Cardiac fibroblast (primary cell): Measurements from ENCODE around the gene RTCB.
"Not testable (repeated sequence)": the region's sequence is repeated elsewhere in the genome, so short reads cannot be mapped to it uniquely, and the experiment has no call there.

Experiments used
- DNase-seq, 2 donors: peaks; one replicate each; pipeline versions ENCODE4 v3.0.0 to v3.0.0-alpha.2; 2010; ENCODE audit warnings: low read depth in 2 of 2
- H3K4me3 ChIP-seq, 2 donors: replicated peaks in 1 of 2; 1 replicate in 1 of 2; 2 replicates in 1 of 2; pipeline ENCODE4 v1.5.1; 2011; ENCODE audit warnings: low read depth in 2 of 2, low read length in 2 of 2, mild to moderate bottlenecking in 2 of 2, moderate library complexity in 1 of 2
- TF ChIP-seq, protein P1 (sequence below): IDR thresholded peaks from one replicate; pipeline ENCODE4 v1.5.1; 2011; ENCODE audit warnings: low read depth, mild to moderate bottlenecking, low read length, inconsistent platforms

The RTCB gene

DNA sequence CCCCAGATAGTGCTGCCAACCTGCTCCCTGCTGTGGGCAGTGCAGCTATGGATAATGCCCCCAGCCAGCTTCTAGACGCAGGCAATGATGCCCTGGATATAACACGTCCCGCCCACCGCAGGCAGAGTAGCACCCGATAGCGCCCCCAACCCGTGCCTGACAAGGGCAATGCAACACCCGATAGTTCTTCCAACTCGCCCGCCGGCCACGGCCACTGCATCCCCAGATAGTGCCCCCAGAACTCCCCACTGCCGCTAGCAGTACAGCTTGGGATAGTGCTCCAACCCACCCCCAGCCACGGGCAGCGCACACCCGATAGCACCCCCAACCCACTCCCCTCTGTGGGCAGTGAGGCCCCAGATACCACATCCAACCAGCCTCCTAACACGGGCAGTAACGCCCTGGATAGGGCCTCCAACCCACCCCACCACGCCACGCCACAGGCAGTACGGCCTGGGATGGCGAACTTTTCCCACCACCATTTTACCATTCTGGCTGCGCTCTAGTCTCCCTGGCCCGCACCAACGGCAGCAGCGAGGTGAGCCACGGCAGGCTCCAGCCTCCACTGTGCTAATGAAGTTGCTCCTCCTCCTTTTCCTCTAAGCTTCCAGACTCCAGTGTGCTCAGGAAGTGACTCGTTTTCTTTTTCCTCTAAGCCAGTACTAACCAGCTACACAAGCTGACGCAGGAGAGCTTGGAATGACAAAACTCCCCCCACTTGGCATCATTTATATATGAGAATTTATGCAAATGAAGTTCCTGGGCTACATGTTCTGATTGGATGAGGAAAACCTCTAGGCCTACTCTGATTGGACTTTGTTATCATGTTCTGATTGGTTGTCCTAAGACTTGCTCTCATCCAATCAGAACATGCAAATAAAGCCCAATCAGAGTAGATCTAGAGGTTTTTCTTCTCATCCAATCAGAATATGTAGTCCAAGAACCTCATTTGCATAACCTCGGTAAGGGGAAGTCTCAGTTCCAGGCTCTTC lies 57.4 kb downstream of the RTCB start:
- DNase-seq: peak; percentile 31 to 47
- no peak overlapping the region for H3K4me3 ChIP-seq

DNA sequence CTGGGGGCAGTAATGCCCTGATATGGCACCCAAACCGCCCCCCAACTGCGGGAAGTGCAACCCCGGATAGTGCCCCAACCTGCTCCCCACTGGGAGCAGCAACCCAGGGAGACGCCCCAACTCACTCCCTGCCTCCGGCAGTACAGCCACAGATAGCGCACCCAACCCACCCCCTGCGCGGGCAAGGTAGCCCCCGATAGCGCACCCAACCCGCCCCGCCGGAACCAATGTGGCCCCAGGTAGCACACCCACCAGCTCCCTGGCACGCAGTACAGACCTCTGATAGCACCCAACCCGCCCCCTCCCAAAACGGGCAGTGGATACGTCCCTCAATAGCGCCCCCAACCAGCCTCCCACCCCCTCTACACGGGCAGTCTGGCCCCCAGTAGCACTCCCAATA lies 58.2 kb downstream of the RTCB start:
- no peak for DNase-seq
- H3K4me3 ChIP-seq: no peak overlapping the region
- TF ChIP-seq, protein P1, sequence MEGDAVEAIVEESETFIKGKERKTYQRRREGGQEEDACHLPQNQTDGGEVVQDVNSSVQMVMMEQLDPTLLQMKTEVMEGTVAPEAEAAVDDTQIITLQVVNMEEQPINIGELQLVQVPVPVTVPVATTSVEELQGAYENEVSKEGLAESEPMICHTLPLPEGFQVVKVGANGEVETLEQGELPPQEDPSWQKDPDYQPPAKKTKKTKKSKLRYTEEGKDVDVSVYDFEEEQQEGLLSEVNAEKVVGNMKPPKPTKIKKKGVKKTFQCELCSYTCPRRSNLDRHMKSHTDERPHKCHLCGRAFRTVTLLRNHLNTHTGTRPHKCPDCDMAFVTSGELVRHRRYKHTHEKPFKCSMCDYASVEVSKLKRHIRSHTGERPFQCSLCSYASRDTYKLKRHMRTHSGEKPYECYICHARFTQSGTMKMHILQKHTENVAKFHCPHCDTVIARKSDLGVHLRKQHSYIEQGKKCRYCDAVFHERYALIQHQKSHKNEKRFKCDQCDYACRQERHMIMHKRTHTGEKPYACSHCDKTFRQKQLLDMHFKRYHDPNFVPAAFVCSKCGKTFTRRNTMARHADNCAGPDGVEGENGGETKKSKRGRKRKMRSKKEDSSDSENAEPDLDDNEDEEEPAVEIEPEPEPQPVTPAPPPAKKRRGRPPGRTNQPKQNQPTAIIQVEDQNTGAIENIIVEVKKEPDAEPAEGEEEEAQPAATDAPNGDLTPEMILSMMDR: no peak

More for the DNA sequence above, 57.4 kb downstream of the RTCB start:
- TF ChIP-seq, protein P1: no peak

DNA sequence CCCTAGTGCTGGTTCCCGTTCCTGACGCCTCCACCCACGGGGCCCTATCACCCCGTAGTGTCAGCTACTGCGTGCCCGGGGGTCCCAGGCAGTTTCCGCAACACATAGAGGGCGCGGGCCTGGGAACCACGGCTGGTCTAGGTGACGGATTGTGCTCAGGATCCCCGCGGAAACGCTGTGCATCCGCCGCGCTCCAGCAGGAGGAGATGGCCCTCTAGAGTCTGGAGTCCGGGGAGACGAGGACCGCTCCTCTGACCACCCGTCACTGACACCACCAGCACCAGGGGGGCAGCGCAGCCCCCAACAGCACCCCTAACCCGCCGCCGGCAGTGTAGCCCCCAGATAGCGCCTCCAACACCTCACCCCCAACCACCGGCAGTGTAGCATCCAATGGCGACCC lies 58.8 kb downstream of the RTCB start:
- TF ChIP-seq, protein P1: no peak
- no peak for DNase-seq
- no peak overlapping the region for H3K4me3 ChIP-seq

DNA sequence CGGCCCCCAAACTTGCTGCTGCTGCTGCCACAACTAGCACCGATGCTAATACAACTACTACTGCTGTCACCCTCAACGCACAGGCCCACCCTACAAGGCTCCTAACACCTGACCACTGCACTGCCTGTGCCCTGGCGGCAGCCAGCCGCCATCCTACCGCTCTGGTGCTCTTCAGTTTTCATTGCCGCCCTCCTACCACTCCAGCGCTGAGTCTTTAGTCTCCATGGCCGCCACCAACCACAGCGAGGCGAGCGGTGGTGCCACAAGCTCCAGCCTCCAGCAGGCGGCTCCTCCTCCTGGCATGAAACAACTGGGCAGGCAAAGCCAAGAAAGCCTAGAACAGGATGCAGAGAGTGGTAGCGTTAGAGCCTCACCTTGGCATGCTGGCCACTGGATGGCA lies 59.4 kb downstream of the RTCB start:
- TF ChIP-seq, protein P1: no peak
- H3K4me3 ChIP-seq: no peak overlapping the region
- DNase-seq: no peak

DNA sequence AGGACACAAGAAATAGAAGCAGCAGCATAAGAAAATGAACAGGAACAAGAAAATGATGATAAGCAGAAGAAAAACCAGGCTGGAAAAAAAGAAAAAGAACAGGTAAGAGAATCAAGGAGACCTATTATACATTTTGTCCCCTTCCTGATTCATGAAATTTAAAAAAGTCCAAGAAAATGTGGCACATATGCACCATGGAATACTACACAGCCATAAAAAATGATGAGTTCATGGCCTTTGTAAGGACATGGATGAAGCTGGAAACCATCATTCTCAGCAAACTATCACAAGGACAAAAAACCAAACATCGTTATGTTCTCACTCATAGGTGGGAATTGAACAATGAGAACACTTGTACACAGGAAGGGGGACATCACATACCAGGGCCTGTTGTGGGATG lies 60.2 kb downstream of the RTCB start:
- not testable (repeated sequence) for DNase-seq, H3K4me3 ChIP-seq

DNA sequence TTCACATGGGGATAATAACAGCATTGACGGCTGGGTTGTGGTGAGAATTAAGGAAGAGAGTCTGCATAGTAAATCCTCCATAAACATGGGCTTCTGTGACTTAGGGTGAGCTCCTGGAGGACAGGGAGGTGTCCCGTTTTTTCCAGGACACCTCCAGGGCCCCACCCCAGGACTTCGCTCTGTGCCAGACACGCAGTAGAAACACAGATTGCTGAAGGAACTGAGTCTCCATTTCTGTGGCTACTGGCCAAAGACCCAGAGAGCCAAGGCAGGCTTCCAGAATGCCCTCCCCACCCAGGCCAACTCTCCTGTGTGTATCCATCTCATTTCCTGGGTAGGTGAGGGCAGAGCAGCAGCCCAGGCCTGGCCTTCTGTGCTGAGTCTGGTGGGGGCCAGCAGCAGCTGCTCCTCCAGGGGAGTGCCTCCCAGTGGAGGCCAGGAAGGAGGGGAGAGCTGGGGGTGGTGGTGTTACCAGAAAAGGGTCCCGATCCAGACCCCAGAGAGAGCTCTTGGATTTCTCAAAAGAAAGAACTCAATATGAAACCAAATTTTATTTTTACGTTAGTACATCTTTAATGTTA lies 63.9 kb downstream of the RTCB start:
- no peak for DNase-seq
- no peak overlapping the region for H3K4me3 ChIP-seq
- TF ChIP-seq, protein P1: no peak

DNA sequence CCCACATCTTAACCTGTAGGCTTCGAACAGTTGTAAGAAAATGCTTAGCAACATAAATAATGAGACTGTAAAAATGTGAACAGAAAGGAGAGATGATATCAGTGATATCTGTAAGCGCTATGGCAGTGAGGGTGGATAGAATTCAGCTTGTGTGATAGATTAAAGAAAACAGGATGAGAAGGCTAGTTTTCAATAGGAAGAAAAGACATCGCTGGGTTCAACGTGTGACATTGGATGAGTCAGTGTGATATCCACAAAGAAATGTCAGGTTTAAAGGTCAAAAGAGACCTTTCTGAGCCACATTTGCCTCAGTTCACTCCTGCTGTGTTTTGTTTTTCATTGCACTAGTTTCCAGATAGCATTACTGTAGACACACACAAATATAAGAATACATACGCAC lies 68.1 kb downstream of the RTCB start:
- no peak for DNase-seq
- TF ChIP-seq, protein P1: no peak
- no peak overlapping the region for H3K4me3 ChIP-seq
